RWPE1 (cell line): ENCODE data around the gene NEUROD2.

Experiments
- CTCF ChIA-PET: fragments of 350-600 bp; sonication (Branson Sonifier 250); formaldehyde crosslinking; extraction: SDS; loops from one replicate; lab custom pipeline; 2021; lab: Yijun Ruan, JAX
- POLR2A ChIA-PET: fragments of 400-600 bp; formaldehyde crosslinking; extraction: SDS; loops from one replicate; lab custom pipeline; 2020; ENCODE audit warnings: antibody characterized with exemption; ENCODE audit not compliant: low non-redundant PET; lab: Yijun Ruan, JAX
- DNase-seq: peaks from one replicate; pipeline ENCODE4 v3.0.0; 2012; ENCODE audit warnings: low spot score
- H3K27ac ChIP-seq: fragments of 450-650 bp; 2 replicates; pipeline ENCODE4 v1.5.1; 2017
- CTCF ChIP-seq: fragments of 450-650 bp; conservative IDR thresholded peaks from 2 replicates; pipeline ENCODE4 v1.5.1; 2017; ENCODE audit warnings: low read depth, mild to moderate bottlenecking

The NEUROD2 gene

GRCh38 chr17:39582658-39583057 lies 25.1 kb downstream of the NEUROD2 start:
- H3K27ac ChIP-seq: no peak overlapping the region
- CTCF ChIA-PET: interaction anchor here (0.5 to 2.0 kb wide), 3 partner anchors 35 to 212 kb away, joined by 3 to 7 read pairs (median 5); no protein-coding TSS in a partner anchor
- no peak for DNase-seq
- POLR2A ChIA-PET: no interaction called here
- TF ChIP-seq CTCF: no peak

- POLR2A ChIA-PET: no interaction called here
- TF ChIP-seq CTCF: no peak
- H3K27ac ChIP-seq: no peak overlapping the region
- DNase-seq: no peak
- CTCF ChIA-PET: interaction anchor here (0.7 kb wide), 1 partner anchor 83 kb away, joined by 3 read pairs; the partner anchor contains the start of gene TCAP
Observed at GRCh38 chr17:39581759-39582085, 26.0 kb downstream of the NEUROD2 start.

GRCh38 chr17:39581071-39581758 lies 26.5 kb downstream of the NEUROD2 start:
- no peak for DNase-seq
- TF ChIP-seq CTCF: no peak
- ChIA-PET CTCF (interaction anchor here (0.7 kb wide), 1 partner anchor 84 kb away, joined by 3 read pairs; the partner anchor contains the start of gene TCAP), POLR2A (no interaction called here)
- H3K27ac ChIP-seq: no peak overlapping the region

GRCh38 chr17:39580082-39580468 lies 27.6 kb downstream of the NEUROD2 start:
- H3K27ac ChIP-seq: no peak overlapping the region
- ChIA-PET POLR2A (no interaction called here), CTCF (interaction anchor here (0.6 to 1.2 kb wide), 5 partner anchors 9 to 786 kb away, joined by 3 to 4 read pairs (median 3); no protein-coding TSS in a partner anchor)
- TF ChIP-seq CTCF: no peak
- DNase-seq: no peak

- ChIA-PET POLR2A (no interaction called here), CTCF (interaction anchor here (0.6 to 1.2 kb wide), 5 partner anchors 9 to 785 kb away, joined by 3 to 4 read pairs (median 3); no protein-coding TSS in a partner anchor)
- DNase-seq: no peak
- H3K27ac ChIP-seq: no peak overlapping the region
- TF ChIP-seq CTCF: no peak
Observed at GRCh38 chr17:39579318-39580081, 28.2 kb downstream of the NEUROD2 start.

GRCh38 chr17:39578272-39578671 lies 29.4 kb downstream of the NEUROD2 start:
- POLR2A ChIA-PET: no interaction called here
- TF ChIP-seq CTCF: no peak
- no peak for DNase-seq
- CTCF ChIA-PET: no interaction called here
- no peak overlapping the region for H3K27ac ChIP-seq
